GM21447 (cell line): Measurements from ENCODE around the gene KLHL26.

Source experiments
- ATAC-seq: cut with Tn5 transposase; IDR thresholded peaks from one replicate; pipeline ENCODE4 v1.9.1; 2021; ENCODE audit not compliant: unreplicated experiment

The KLHL26 gene

DNA sequence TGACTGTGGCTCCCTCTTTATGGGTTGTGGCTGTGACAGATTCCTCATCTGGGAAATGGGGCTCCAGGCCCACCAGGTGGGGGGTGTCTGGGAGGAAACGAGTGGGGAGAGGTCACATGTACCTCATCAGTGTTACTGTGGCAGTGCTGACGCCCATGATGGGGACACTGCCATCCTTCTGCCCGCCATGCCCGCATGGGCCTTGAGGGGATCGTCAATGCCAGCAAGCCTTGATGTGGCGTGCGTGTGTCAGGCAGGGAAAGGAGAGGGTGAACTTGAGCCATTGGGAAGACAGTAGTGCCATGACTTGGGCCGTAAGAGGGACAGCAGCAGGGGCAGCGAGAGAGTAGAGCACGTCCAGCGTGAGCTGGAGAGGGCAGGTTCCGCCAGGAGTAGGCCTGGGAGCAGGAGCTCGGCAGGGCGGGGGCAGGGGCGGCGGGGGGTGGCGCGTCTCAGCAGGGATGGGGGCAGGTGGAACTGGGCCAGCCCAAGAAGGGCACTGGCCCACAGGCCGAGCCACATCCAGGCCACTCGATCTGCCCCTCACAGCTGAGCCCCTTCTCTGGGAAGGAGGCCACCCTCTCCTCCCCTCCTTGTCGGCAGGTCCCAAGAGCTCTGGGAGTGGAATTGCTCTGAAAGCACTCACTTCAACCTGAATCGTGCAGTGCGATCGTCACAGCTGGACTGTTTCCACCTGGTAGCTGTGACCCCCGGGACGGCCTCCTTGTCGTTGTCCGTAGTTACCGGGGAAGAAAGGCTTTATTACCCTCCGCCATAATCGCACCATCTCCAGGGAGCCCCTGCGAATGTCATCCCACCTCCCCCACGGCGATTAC lies 9.9 kb downstream of the KLHL26 start:
- ATAC-seq = no peak

DNA sequence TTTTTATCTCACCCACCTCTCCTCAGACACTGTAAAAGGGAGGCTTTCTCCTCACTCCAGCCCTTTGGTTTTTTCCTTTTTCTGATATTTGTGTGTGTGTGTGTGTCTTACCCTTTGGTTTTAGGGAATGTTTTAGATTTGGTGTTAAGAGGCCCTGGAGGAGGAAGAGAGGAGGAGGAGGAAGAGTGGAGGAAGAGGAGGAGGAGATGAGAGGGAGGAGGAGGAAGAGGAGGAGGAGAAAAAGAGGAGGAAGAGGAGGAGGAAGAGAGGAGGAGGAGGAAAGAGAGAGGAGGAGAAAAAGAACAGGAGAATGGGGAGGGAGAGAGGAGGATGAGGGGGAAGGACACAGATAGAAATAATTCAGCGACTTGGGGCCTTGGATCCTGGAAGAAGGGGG lies 10.5 kb downstream of the KLHL26 start:
- no peak for ATAC-seq

DNA sequence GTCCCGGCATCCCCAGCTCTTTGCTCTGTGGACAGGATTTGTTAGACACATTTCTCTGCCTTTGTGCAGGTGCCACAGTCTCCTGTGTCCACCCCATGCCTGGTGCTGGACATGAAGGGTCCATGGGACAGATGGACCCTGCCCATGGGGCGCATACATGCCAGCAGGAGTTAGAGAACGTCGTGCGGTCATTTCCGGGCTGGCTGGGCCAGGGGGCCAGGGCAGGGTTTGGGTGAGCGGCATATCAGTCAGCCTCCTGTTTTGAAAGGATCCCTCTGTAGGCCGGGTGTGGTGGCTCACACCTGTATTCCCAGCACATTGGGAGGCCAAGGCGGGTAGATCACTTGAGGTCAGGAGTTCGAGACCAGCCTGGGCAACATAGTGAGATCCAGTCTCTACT lies 11.0 kb downstream of the KLHL26 start:
- ATAC-seq = no peak

DNA sequence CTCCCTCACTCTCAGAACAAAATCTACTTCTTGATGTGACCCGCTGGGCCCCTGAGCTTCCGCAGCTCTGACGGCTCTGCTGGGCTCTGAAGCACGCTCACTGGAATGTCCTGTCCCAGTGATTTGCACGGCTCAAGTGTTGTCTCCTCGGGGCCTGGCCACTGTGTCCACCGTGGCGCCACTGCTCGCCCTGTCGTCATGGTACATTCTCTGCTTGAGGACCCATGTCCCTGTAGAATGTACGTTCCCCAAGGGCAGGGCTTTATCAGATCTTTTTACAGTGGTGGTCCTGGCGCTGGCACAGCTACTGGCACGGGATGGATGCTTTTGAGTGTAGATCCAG lies 12.1 kb downstream of the KLHL26 start:
- no peak for ATAC-seq

DNA sequence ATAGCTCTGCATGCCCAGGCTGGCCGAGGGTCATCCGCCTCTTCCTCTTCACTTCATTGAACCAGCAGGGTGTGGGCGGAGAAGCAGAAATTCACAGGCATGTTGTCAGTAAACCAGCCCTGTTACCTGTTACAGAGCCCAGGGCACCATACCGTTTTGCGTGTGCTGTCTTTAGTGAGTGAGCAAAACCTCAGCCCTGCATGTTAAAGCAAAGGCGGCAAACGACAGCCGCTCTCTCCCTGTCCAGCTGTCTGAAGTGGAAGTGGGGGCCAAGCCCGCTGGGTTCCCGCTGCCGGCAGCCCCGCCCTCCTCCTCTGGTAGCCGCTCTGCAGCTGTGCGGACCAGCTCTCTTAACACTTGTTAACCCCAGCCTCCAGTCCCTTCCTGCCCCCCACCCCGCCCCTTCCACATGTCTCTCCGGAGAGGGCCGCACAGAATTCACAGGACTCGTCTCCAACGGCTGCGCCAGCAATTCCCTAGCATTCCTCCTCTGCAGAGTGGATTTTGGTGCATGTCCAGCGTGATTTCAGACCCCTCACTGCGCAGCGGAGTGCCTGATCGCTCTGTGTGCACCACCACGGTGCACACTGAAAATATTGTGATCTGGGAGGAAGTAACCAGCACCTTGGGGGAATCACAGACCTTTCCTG lies 12.7 kb downstream of the KLHL26 start:
- no peak for ATAC-seq

DNA sequence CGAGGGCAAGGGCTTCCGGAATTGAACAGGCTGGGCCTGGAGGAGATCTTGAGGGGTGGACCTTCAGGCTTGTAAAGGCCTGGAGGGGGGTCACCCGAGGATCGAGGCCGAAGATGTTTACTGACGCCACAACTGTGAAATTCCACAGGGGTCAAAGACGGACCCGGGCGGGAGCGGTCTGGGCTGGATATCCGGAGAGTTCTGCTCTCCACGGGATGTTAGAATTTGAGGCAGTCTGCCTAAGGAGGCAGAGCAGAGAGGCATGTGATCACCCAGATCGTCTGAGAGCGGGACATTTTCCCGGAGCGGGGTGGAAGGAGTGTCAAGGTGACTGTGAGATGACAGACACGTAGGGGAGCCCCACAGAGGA lies 13.2 kb downstream of the KLHL26 start:
- no peak for ATAC-seq

DNA sequence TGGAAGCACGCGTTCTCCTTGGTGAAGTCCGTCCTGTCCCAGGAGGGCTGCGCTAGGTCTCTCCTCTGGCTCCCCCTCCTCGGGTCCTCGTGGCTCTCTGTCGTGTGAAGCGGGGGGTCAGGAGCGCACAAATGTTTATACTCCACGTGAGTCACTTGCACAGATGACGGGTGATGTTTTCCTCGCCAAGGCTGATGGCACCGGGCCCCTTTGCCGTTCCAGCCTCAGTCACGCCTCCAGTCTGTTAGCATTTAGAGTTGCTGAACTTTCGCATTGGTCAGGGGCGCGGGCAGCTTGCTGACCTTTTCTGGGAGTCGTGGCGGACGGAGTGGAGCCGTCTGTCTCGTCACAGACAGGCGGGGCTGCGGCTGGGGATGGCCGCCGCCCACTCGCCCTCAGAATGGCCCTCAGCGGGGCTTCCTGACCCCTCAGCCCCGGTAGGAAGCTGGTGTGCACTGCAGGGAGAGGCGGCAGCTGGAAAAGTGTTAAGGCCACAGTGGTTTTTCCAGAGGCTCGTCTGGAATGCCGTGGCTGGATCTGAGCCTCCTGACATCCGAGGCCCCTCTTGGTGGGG lies 13.7 kb downstream of the KLHL26 start:
- no peak for ATAC-seq

DNA sequence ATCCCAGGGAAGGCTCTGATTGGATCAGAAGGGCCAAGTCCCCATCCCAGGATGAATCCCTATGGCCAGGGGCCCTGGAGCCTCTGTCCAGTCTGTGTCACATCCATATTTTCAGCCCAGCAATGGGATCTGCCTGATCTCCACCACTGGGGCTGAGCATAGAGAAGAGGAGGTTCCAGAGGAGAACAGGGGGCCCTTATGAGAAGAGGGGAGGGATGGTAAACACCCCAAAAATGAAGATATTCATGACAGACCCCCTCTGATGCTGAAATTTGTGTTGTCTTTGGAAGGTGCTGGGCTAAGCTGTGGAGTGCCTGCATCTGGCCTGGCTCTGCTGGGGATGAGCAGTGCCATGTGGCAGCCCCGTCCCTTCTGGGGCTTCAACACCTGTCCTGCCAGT lies 14.5 kb downstream of the KLHL26 start:
- ATAC-seq = no peak

DNA sequence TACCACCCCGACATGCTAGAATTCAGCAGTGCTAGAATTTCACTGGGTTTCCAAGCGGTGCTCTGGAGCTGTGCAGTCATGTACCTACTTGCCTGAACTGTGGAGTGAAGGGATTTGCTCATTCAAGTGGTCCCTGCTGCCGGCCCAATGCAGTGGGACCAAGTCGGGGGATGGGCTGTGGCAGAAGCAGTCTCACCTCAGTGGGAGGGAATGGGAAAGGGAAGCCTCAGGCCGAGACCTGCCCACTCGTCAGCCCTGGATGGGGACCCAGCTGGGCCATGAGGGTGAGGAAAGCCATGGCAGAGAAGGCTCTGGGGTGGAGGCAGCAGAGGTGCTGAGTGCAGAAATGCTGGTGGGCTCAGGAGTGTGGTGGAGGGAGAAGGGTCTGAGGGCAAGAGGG lies 14.9 kb downstream of the KLHL26 start:
- ATAC-seq = no peak

DNA sequence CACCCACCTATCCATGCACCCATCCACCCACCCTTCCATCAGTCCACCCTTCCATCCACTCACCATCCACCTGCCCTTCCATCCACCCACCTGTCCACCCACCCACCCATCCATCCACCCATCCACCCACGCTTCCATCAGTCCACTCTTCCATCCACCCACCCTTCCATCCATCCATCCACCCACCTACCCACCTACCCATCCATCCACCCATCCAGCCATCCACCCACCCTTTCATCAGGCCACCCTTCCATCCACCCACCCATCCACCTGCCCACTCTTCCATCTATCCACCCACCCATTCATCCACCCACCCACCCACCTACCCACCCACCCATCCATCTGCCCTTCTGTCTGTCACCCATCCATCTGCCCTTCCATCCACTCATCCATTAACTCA lies 17.0 kb downstream of the KLHL26 start:
- no peak for ATAC-seq

DNA sequence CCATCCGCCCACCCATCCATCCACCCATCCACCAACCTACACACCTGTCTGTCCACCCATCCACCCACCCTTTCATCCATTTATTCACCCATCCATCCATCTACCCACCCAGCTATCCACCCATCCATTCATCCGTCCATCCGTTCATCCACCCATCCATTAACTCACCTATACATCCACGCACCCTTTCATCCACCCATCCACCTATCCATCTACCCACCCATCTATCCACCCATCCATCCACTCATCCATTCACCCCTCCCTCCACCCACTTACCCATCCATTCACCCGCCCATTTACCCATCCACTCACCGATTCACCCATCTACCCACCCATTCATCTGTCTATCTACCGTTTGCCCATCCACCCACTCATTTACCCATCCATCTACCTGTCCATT lies 17.6 kb downstream of the KLHL26 start:
- ATAC-seq = no peak

DNA sequence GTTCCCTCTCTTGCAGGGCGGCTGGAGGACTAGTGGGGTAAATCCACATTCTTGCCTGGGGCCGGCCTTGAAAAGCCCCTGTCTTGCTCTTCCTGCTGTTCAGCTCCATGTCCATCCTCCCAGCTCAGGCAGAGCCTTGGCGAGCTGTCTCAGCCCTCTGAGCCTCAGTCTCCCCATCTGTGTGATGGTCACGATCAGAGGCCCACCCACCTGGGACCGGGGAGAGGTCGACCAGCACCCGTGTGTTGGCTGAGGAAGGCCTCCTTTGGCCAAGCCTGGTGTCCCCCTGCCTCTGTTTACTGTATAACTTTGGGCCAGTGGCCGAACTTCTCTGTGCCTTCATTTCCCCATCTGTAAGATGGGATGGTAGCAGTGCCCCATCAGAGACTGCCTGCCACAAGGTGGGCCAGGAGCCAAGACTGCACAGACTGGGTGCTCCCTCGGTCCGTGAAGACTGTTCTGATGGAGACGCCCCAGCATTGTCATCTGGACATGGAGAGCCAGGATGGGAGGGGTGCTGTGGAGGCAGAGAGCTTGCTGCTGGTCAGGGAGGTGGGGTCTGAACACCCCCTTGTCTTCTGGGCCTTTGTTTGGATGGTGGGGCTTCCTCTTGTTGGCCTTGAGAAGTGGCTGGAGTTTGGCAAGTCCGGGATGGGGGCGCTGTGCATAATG lies 18.5 kb downstream of the KLHL26 start:
- no peak for ATAC-seq

DNA sequence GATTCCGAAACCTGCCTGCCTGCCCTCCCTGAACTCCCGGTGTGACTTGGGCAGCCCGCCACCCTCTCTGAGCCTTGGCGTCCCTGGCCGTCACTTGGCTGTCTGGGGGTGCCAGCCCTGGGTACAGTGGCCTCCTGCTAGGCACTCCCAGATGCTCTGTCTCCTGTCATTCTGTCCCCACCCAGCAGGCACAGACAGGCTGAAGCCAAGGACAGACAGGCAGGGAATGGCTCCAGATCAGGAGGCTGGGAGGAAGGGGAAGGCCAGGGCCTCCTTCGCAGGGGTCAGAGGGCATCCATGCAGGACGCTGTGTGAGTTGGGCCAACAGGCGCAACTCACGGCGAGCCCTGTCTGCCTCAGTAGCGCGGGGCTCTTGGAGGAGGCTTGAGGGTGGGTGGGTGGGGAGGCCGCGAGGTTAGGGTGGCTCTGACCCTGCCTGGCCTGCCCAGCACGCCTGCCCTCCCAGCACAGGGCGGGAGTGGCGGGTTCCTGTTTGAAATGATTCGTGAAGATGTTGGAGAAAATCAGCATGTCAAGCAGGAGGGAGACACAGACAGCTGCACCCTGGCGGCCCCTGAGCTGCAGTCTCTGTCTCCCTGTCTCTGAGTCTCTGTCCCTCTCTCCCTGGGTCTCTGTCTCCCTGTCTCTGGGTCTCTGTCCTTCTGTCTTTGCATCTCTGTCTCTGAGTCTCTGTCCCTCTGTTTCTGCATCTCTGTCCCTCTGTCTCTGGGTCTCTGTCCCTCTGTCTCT lies 19.7 kb downstream of the KLHL26 start:
- ATAC-seq = no peak

DNA sequence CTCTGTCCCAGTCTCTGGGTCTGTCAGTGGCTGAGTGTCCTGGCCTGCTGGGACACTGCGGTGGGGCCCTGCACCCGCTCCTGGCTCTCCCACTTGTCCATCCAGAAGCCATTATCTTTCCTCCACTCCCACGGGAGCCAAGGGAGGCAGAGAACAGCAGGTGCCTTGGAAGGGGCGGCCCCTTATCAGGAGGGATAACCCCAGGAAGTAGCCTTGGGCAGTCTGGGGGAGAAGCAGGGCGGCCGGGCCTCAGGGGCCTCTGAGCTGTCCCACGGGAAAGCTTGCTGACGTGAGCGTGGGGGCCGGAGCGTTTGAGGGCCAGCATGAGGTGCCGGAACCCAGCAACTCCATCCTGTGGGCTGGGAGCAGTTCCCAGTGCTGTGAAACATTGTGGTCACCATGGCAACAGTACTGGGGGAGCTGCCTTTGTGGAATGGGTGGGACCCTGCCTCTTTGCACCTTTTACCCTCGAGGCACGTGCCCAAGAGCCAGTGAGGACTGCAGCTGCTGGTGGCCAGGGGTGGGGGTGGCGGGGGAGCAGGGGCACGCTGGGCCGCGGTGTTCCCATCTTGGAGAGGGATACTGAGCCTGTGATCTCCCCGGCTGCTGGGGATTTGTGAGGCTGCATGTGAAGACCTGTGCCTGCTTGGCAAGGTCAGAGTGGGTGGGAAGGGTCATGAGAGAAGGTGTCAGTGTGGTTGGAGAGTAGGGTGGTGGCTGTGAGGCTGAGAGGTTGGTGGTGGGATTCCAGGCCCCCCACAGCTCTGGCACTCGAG lies 20.9 kb downstream of the KLHL26 start:
- ATAC-seq = no peak

DNA sequence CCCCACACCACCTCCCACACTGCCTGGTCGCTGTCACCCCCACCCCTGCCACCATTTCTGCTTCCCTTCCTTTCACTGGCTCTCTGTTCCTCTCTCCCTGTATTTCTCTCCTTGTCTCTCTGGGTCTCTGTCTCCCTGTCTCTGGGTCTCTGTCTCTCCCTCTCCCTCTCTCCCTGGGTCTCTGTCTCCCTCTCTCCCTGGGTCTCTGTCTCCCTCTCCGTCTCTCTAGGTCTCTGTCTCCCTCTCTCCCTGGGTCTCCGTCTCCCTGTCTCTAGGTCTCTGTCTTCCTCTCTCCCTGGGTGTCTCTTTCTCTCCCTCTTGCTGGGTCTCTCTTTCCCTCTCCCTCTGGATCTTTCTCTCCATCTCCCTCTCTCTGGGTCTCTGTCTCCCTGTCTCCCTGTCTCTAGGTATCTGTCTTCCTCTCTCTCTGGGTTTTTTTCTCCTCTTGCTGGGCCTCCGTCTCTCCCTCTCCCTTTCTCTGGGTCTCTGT lies 21.6 kb downstream of the KLHL26 start:
- no peak for ATAC-seq

DNA sequence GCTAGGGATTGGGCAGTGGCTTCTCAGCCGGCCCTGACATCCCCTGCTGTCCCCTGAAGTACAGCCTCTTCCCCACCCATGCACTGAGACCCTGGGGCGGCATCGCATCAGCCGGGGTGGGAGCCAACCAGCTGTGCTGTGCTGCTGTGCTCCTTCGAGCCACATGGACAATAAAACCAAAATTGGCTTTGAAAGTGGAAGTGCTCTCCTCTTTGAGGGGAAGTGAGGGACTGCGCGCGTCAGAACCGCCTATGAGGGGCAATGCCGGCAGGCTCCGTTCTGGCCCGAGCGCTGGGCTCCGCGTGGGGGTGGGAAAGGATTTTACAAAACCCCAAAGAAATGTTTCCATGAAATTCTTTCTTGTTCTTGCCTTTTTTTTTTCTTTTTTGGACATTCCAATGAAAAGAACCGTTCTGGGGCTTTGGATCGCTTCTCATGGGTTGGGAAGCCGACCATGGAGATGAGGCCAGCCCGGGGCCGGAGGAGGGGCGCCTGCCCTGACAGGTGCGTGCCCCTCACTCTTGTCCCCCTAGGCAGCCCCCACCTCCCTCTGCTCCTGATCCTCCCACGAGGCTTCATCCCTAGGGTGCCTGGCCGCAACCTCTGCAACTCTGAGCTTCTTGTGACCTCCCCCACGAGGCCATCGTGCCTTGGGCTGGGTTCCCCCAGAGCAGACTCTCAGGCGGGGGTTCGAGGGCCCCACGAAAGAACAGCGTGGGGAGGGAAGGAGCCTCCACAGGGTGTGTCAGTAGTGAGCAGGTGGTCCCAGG lies 22.6 kb downstream of the KLHL26 start:
- ATAC-seq = no peak

DNA sequence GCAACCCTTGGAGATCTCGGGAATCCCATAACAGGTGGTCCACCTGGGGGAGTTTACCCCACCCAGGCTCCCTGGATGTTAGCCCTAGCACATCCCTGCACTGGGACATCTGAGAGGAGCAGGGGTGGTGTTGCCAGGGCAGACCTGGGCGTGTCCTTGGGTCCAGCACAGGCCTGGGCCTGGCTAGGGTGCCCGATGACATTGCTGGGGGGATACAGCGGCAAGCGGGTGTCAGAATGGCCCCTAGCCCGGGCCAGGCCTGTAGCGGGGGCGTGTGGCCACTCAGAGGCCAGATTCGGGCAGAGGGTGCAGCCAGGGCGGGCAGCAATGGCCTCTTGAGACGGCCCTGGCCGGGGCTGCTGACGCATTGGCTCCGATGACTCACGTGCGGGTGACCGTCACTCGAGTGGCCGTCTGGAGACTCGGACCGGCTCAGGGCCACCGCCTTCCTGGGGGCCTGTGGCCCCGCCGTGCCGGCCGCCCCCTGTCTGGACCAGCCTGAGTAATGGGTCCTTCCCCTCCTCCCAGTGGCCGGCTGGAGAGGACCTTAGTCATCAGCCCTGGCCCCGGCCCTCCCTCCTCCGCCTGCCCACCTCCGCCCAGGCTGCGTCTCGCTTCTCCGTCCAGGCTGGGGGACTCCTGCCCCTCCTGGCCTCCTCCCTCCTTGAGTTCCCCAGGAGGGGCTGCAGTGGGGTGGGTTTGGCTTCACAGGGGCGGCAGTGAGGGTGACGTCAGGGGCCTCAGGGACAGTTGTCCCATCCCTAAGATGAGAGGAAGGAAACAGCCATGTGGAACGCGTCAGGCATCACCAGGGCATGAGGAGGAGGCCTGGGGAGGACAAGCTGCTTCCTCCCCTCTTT lies 23.5 kb downstream of the KLHL26 start:
- ATAC-seq = no peak

DNA sequence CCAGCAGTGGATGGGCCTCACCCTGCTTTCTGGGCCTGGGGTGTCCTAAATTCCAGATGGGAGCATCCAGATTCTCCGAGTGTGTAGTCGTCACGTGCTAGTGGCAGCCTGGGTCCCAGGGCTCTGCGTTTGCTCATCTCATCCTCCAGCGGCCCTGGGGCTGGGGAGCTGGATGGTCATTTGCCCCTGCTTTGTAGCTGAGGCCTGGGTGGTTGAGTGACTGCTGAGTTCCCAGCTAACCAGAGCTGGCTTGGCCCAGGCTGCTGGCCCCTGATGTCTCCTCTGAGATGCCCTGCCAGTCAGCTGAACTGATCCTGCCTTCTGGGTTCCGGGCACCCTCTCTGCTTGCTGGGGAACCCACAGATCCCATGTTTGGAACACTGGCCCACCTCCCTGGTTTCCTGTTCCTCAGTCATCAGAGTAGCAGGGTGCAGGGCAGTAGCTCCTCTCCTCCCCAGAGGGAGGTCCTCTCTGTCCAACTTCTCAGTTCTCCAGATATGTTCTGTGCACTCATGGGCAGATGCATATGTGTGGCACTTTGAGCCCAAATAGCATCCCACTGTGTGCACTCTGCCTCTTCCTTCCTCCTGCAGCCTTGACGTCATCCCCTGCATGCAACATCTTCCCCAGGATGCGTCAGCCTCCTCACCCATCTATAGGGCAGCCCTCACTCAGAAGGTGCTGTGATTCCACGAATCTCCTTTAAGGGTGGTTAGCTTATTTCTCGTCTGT lies 24.3 kb downstream of the KLHL26 start:
- no peak for ATAC-seq
